NB4 (cell line): ENCODE results near the gene CADPS2.

Experiments used
- DNase-seq: peaks from one replicate; pipeline ENCODE4 v3.0.0; 2010; ENCODE audit warnings: low read depth
- H3K4me3 ChIP-seq: one replicate; pipeline ENCODE4 v1.5.1; 2011; ENCODE audit warnings: mild to moderate bottlenecking, low read depth, low read length, moderate library complexity
- MYC ChIP-seq: IDR thresholded peaks from 2 replicates; pipeline ENCODE4 v1.6.1; 2011; ENCODE audit warnings: low read depth, low read length
- POLR2A ChIP-seq: IDR thresholded peaks from 2 replicates; pipeline ENCODE4 v1.6.1; 2011; ENCODE audit warnings: mild to moderate bottlenecking; ENCODE audit not compliant: insufficient read length; ENCODE audit errors: extremely low read depth
- TF ChIP-seq, protein P1 (sequence below): IDR thresholded peaks from one replicate; pipeline ENCODE4 v1.5.1; 2012; ENCODE audit warnings: low read depth, low read length
- TF ChIP-seq, protein P2 (sequence below): IDR thresholded peaks from 2 replicates; pipeline ENCODE4 v1.6.1; 2011; ENCODE audit warnings: low read depth, low read length

CADPS2 gene

DNA sequence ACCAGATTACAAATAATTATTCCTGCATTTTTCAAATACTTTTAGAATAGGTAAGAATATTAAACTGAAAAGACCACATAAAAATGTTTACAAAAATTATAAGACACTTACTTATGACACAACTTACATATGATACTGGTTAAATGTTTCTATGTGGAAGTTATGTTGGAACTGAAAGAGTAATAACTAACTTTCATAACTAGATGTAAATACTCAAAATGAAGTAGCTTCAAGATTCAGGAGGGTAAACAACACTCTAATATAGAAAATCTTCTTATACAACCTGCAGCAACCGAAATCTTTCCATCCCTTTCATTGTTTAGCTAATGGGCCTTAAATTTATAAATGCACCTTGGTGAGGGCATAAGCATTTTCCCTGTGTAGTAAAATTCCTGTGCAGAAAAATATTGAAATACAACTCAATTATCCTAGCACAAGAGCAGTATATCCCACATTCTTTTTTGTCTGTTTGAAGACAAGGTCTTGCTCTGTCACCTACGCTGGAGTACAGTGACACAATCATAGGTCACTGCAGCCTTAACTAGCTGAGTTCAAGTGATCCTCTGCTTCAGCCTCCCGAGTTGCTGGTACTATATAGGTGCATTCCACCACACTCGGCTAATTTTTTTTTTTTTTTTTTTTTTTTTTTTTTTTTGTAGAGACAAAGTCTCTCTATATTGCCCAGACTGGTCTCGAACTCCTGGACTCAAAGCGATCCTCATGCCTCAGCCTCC, 168.7 kb downstream of the CADPS2 start:
- DNase-seq = no peak
- TF ChIP-seq POLR2A (no peak), MYC (no peak)
- TF ChIP-seq, protein P1, sequence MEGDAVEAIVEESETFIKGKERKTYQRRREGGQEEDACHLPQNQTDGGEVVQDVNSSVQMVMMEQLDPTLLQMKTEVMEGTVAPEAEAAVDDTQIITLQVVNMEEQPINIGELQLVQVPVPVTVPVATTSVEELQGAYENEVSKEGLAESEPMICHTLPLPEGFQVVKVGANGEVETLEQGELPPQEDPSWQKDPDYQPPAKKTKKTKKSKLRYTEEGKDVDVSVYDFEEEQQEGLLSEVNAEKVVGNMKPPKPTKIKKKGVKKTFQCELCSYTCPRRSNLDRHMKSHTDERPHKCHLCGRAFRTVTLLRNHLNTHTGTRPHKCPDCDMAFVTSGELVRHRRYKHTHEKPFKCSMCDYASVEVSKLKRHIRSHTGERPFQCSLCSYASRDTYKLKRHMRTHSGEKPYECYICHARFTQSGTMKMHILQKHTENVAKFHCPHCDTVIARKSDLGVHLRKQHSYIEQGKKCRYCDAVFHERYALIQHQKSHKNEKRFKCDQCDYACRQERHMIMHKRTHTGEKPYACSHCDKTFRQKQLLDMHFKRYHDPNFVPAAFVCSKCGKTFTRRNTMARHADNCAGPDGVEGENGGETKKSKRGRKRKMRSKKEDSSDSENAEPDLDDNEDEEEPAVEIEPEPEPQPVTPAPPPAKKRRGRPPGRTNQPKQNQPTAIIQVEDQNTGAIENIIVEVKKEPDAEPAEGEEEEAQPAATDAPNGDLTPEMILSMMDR = no peak
- TF ChIP-seq, protein P2, sequence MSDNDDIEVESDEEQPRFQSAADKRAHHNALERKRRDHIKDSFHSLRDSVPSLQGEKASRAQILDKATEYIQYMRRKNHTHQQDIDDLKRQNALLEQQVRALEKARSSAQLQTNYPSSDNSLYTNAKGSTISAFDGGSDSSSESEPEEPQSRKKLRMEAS = no peak
- no peak overlapping the region for H3K4me3 ChIP-seq

DNA sequence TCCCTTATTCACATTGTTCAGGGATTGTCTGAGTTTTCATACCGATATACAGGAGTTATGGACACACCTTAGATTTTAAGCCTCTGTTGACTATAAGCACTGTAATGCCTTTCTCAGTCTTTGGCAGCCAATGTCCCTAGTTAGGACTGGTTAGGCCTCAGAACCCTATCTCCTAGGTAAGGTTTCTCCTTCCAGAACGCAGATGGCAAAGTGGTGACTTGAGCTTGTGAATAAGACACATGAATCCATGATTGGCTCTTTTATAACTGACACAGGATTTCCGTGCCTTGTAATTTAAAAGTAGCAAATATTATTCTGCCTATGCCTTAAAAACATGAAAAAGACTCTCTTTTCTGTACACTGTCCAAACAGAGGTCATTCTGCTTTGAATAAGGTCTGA, 171.1 kb downstream of the CADPS2 start:
- no peak overlapping the region for H3K4me3 ChIP-seq
- no peak for TF ChIP-seq POLR2A
- TF ChIP-seq, protein P2 = no peak
- TF ChIP-seq MYC = no peak
- no peak for DNase-seq

DNA sequence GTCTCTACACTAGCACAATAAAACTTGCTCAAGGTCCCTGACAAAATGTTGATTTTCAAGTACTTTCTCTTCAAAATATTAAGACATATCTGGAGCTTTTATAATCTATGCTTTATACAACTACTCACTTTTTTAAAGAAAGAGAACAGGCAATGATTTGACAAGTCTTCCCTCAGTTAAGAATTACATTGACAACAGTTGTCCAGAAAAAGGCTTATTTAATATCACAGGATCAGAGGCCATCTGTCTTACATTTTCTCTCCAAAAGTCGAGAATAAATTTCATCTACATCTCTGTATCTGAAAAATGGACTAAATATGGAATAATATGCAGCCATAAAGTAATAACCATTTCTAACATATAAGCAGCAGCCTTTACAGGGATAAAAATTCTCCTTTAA, 175.3 kb downstream of the CADPS2 start:
- TF ChIP-seq, protein P1 = no peak
- H3K4me3 ChIP-seq = no peak overlapping the region
- no peak for DNase-seq

DNA sequence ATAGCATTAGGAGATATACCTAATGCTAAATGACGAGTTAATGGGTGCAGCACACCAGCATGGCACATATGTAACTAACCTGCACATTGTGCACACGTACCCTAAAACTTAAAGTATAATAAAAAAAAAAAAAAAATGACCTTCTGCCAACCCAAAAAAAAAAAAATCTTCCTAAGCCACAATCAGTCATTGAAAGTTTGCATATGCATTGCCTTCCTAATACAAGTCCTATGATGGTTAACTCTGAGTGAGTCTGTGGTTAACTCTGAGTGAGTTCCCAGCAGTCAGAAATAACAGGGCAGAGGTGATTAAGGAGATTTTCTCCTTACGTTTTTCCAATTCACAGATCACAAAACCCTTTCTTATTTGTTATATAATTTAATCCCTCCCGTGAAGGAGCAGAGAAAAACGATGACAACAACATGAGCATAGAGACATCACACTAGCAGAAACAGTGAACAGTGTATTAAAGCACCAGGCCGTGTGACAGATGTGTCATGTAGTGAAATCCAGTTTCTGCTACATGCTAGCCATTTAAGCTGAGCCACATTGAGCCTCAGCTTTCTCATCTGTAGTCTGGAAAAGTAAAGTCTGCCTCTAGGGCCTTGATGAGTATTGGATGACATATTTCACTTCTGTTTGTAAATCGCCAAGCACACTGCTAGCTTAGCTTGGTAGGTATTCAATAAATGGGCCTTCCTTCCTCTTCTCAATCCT, 176.2 kb downstream of the CADPS2 start:
- H3K4me3 ChIP-seq = no peak overlapping the region
- no peak for DNase-seq
- TF ChIP-seq, protein P1 = no peak
- TF ChIP-seq, protein P2 = no peak
- TF ChIP-seq POLR2A (no peak), MYC (no peak)

DNA sequence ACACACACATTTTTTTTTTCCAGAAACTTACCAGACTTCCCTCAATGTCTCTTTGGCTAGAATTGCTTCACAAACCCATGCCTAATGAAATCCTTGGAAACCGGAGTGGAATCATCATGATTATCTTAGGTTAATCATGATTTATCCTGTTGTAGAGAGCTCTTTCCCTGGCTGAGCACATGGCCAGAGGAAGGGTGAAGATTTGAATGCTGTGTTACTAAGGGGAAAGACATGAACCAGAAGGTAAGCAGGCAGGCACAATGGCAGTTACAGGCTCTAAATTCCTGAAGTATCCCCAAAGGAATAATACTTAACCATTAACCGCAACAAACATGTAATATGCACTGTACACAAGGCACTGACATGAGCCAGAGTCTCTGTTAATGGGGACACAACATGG, 179.4 kb downstream of the CADPS2 start:
- H3K4me3 ChIP-seq = no peak overlapping the region
- DNase-seq = no peak
- no peak for TF ChIP-seq MYC
- TF ChIP-seq, protein P2 = no peak
- TF ChIP-seq, protein P1 = no peak
- no peak for TF ChIP-seq POLR2A

DNA sequence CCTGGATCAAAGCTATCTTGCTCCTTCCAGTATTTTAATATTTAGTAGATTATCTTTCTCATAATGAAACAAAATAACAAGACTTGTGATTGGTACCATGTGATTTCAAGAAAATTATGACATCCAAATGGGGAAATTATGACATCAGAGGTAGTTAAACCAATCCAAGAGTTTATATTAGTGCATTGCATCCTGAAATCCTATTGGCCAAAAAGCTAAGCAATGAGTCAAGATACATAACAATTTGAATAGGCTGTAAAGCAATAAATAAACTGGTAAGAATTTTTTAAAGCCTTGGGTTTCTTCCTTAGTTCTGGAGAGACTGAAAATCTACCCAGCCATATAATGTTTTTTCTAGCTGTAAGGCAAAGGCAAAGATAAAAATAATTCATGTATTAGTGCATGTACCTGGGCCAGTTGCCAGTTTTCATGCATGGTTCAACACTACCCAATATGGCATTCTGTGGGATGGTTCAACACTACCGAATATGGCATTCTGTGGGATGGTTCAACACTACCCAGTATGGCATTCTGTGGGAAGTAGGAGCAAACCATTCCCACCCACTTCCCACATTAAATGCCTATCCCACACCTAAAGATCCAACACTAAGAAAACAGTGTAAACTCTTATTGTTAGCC, 183.3 kb downstream of the CADPS2 start, which contains the start of gene RNF148:
Gene RNF148, minus strand, starts transcription at position 51 of the 639 bp plus-strand sequence. CDS start 172 bp downstream, outside the sequence.
- no peak for TF ChIP-seq POLR2A
- TF ChIP-seq, protein P1 = no peak
- TF ChIP-seq, protein P2 = no peak
- no peak for TF ChIP-seq MYC
- DNase-seq = no peak
- no peak within 1 kb of the TSS for H3K4me3 ChIP-seq
